Central memory CD8-positive, alpha-beta T cell (primary cell): Measurements from ENCODE around the gene OSBPL2.

Source experiments
- ATAC-seq: fragments of 150-1000 bp; cut with Tn5 transposase; replicated peaks from 2 replicates; pipeline ENCODE4 v1.10.0; 2022; ENCODE audit warnings: mild to moderate bottlenecking, moderate FRiP score, moderate number of reproducible peaks; ENCODE audit not compliant: poor library complexity, severe bottlenecking; ENCODE audit errors: extremely low read depth
- DNase-seq, 2 donors: peaks; one replicate each; pipeline ENCODE4 v3.0.0; 2021; ENCODE audit warnings: low spot score in 2 of 2
- H3K27ac Mint-ChIP-seq: one replicate; pipeline ENCODE4 v1.8.0; 2022; ENCODE audit warnings: low read depth, mild to moderate bottlenecking, moderate library complexity, mixed read lengths
- H3K27me3 Mint-ChIP-seq: one replicate; pipeline ENCODE4 v1.8.0; 2022; ENCODE audit warnings: mixed read lengths
- H3K36me3 Mint-ChIP-seq: one replicate; pipeline ENCODE4 v1.8.0; 2022; ENCODE audit warnings: mild to moderate bottlenecking, moderate library complexity, mixed read lengths; ENCODE audit not compliant: insufficient read depth
- H3K4me1 Mint-ChIP-seq: one replicate; pipeline ENCODE4 v1.8.0; 2022; ENCODE audit warnings: mixed read lengths
- H3K4me3 Mint-ChIP-seq: one replicate; pipeline ENCODE4 v1.8.0; 2022; ENCODE audit warnings: mild to moderate bottlenecking, moderate library complexity, mixed read lengths
- H3K9me3 Mint-ChIP-seq: one replicate; pipeline ENCODE4 v1.8.0; 2022; ENCODE audit warnings: mixed read lengths

Gene OSBPL2

DNA sequence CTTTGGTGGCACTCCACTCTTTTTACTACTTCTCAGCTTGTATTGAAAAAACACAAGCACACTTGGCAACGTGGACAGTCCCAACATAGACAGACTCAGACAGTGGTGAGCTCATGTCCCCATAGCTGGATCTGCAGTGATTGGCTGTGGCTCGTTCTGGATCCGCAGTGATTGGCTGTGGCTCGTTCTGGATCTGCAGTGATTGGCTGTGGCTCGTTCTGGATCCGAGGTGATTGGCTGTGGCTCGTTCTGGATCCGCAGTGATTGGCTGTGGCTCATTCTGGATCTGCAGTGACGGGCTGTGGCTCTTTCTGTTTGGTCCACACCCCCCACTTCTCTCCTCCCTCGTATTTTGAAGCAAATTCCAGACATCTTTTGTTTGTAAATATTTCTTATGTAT lies 28.0 kb downstream of the OSBPL2 start:
- no peak for ATAC-seq
- H3K4me3 Mint-ChIP-seq, result no peak overlapping the region
- no peak overlapping the region for H3K27ac Mint-ChIP-seq
- H3K36me3 Mint-ChIP-seq, result peaks cover 20% of the 10 kb centered on the region
- no peak for DNase-seq
- H3K4me1 Mint-ChIP-seq, result no peaks in the 10 kb centered on the region
- H3K27me3 Mint-ChIP-seq, result no peaks in the 10 kb centered on the region
- no peaks in the 10 kb centered on the region for H3K9me3 Mint-ChIP-seq

DNA sequence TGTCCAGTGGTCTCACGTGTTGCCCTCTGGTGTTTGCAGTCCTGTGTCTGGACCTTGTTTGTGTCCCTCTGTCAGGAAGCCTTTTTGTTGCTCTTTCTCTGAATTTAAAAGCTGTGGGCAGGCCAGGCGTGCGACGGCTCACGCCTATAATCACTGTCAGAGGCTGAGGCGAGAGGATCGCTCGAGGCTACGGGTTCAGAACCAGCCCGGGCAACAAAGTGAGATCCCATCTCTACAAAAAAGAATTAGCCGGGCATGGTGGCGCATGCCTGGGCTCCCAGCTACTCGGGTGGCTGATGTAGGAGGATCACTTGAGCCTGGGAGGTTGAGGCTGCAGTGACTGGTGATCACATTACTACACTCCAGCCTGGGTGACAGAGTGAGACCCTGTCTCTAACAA lies 28.5 kb downstream of the OSBPL2 start:
- no peaks in the 10 kb centered on the region for H3K4me1 Mint-ChIP-seq
- no peaks in the 10 kb centered on the region for H3K9me3 Mint-ChIP-seq
- no peak overlapping the region for H3K4me3 Mint-ChIP-seq
- DNase-seq, result no peak
- no peak overlapping the region for H3K27ac Mint-ChIP-seq
- no peak for ATAC-seq
- peaks cover 21% of the 10 kb centered on the region for H3K36me3 Mint-ChIP-seq
- no peaks in the 10 kb centered on the region for H3K27me3 Mint-ChIP-seq

DNA sequence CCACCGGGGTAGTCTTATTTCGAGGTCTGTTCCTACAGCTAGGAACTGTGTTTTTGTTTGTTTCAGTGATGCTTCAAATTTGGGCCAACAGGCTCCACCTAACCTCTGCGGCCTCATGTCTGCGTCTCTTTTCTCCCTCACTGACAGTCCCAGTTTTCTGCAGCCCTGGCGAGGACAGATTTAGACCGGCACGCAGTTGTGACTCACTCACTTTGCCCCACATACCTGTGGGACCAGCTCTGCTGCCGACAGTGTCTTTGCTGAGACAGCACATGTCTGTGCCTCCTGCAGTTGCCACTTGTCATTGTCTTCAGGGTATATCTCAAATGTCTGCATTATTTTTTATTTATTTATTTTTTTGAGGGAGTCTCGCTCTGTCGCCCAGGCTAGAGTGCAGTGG lies 29.2 kb downstream of the OSBPL2 start:
- ATAC-seq, result no peak
- Mint-ChIP-seq H3K4me3 (no peak overlapping the region), H3K36me3 (peaks cover 21% of the 10 kb centered on the region), H3K9me3 (no peaks in the 10 kb centered on the region), H3K27ac (no peak overlapping the region), H3K4me1 (no peaks in the 10 kb centered on the region), H3K27me3 (no peaks in the 10 kb centered on the region)
- no peak for DNase-seq

DNA sequence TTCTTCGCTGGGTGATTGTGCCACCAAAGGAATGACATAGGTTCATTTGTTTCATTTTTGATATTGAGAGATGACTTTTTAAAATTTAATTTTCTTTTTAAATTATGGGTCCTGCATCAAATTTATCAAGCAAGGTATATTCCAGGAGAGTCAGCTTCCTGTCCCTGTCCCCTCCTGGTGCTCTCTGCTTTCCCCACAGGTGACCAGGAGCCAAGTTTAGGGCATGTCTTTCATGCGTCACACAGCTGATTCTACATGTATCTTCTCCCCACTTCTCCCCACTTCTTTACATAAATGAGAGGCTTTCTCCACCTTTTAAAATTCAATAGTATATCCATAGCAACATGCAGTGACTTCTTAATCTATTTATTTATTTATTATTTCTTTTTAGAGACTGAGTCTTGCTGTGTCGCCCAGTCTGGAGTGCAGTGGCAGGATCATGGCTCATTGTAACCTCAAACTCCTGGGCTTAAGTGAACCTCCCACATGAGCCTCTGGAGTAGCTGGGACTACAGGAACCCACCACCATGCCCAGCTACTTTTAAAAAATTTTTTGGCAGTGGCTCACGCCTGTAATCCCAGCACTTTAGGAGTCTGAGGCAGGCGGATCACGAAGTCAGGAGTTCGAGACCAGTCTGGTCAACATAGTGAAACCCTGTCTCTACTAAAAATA lies 30.0 kb downstream of the OSBPL2 start:
- H3K36me3 Mint-ChIP-seq, result peaks cover 23% of the 10 kb centered on the region
- DNase-seq, result no peak

DNA sequence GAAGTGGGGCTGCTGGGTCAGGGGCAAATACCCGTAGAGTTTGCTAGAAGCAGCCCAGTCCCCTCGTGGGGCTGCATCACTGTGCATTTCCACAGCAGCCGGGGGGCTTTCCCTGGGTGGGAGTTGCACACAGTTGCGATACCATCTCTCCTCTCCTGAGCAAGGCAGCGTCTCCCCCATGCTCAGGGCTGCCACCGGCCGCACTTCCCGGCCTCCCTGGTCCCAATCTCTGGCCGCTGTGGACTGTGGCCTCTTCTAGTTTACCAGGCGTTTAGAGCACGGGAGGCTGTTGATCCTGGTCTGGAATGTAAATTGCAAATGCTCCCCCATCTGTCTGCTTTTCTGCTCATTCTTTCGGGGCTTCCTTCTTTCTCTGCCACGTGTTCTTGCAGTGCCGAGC lies 31.1 kb downstream of the OSBPL2 start:
- no peaks in the 10 kb centered on the region for H3K27me3 Mint-ChIP-seq
- no peak overlapping the region for H3K27ac Mint-ChIP-seq
- H3K4me1 Mint-ChIP-seq, result peaks cover 11% of the 10 kb centered on the region
- H3K36me3 Mint-ChIP-seq, result peaks cover 22% of the 10 kb centered on the region
- no peak overlapping the region for H3K4me3 Mint-ChIP-seq
- H3K9me3 Mint-ChIP-seq, result no peaks in the 10 kb centered on the region
- DNase-seq (no peak), ATAC-seq (no peak)

More for the DNA sequence above, 30.0 kb downstream of the OSBPL2 start:
- Mint-ChIP-seq H3K27me3 (no peaks in the 10 kb centered on the region), H3K4me3 (no peak overlapping the region), H3K4me1 (peaks cover 4% of the 10 kb centered on the region), H3K27ac (no peak overlapping the region), H3K9me3 (no peaks in the 10 kb centered on the region)
- ATAC-seq, result no peak

DNA sequence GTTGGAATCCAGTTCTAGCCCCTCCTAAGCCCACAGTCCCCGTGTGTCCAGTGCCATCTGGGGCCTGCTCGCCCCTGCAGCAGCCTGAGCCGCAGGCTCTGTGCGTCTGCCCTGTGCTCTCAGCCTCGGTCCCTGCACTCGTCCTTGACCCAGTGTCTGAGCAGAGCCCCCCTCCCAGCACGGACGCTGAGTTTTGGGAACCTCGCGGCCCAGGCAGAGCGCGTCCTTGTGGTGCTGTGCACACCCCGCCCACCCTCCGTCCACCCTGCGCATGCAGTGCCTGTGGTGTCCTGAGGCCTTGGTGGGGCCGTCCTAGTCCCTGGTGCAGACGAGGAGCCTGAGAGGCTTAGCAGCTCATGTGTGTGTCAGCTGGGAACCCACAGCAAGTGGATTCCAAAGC lies 31.6 kb downstream of the OSBPL2 start:
- Mint-ChIP-seq H3K9me3 (no peaks in the 10 kb centered on the region), H3K27ac (no peak overlapping the region), H3K4me3 (no peak overlapping the region), H3K36me3 (peaks cover 24% of the 10 kb centered on the region), H3K4me1 (peaks cover 11% of the 10 kb centered on the region), H3K27me3 (no peaks in the 10 kb centered on the region)
- no peak for ATAC-seq
- no peak for DNase-seq

DNA sequence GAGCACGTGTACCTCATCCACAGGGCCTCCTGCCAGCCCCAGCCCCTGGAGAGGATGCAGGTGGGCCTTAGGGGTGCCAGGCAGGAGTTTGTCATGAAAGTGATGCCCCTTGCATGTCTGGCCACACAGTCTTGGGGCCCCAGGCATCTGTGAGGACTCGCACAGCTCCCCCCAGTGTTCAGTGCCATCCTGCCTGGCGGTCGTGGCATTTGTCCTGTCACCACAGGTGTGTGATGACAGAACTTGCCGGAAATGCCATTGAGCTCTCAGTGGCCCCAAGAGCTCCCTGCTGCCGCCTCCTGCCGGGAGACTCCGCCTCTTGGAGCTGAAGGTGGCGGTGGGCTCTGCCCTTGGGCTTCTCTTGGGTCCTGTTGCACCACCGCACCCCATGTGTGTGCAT lies 33.9 kb downstream of the OSBPL2 start:
- H3K9me3 Mint-ChIP-seq, result no peaks in the 10 kb centered on the region
- DNase-seq (no peak), ATAC-seq (no peak)
- no peak overlapping the region for H3K4me3 Mint-ChIP-seq
- H3K27me3 Mint-ChIP-seq, result no peaks in the 10 kb centered on the region
- peaks cover 11% of the 10 kb centered on the region for H3K4me1 Mint-ChIP-seq
- H3K36me3 Mint-ChIP-seq, result peaks cover 30% of the 10 kb centered on the region
- no peak overlapping the region for H3K27ac Mint-ChIP-seq

DNA sequence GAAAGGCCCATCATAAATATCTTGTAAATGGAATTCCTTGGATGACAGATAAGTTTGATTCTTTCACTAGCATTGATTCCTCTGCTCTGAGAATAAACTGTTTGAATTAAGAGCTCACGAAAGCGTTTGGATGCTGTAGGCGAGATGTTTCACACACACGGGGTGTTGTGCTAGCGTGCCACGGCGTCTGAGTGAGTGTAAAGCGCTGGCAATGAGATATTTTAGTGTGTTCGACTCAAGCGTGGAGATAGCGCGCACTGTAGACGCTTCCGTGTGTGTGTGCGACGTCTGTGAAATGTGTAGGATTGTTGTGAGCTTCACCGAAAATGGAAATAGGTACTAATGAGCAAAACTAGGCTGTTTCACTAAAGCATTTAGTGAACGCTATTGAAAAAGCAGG lies 35.1 kb downstream of the OSBPL2 start:
- peaks cover 11% of the 10 kb centered on the region for H3K4me1 Mint-ChIP-seq
- no peak for DNase-seq
- H3K27ac Mint-ChIP-seq, result no peak overlapping the region
- no peak for ATAC-seq
- no peak overlapping the region for H3K4me3 Mint-ChIP-seq
- peaks cover 31% of the 10 kb centered on the region for H3K36me3 Mint-ChIP-seq
- no peaks in the 10 kb centered on the region for H3K27me3 Mint-ChIP-seq
- H3K9me3 Mint-ChIP-seq, result no peaks in the 10 kb centered on the region

DNA sequence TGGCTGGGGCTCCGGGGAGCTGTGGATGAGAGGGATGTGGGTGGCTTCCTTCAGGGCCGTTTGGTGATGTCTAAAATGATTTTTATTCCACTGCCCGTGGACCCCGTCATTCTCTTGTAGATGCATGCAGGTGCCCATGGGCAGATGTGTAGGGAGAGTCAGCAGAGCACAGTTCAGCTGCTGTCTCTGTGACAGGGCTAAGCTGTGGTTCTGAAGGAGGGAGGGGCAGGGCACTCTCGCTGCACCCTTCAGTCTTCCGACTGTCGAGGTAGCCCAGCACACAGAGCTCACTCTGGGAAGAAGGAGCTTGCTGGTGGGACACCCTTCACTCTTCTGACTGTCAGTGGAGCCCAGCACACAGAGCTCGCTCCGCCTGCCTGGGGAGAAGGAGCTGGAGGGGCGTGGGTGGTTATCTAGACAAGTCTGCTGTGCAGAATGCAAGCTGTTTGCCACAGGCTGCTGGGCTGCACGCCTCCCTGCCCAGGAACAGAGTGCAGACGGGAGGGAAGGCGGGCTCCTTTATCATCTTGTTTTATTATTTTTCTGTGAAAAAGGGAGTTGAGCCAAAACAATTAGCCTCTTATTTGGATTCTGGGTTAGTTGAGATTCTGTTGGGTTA lies 36.1 kb downstream of the OSBPL2 start:
- H3K4me3 Mint-ChIP-seq, result no peak overlapping the region

DNA sequence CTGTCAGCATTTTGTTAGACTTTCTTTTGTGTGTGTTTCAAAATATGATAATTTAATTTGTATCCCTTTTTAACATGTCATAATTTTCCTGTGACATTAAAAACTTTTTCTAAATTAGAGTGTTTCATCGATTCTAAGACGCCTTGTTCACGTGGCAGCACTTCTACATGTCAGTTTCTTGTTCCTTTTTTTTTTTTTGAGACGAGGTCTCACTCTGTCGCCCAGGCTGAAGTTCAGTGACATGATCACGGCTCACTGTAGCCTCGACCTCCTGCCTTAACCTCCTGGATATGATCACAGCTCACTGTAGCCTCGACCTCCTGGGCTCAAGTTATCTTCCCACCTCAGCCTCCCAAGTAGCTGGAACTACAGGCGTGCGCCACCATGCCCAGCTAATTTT lies 36.9 kb downstream of the OSBPL2 start:
- no peaks in the 10 kb centered on the region for H3K27me3 Mint-ChIP-seq
- peaks cover 11% of the 10 kb centered on the region for H3K4me1 Mint-ChIP-seq
- H3K9me3 Mint-ChIP-seq, result no peaks in the 10 kb centered on the region
- H3K27ac Mint-ChIP-seq, result no peak overlapping the region
- H3K36me3 Mint-ChIP-seq, result peaks cover 40% of the 10 kb centered on the region
- no peak for ATAC-seq
- no peak overlapping the region for H3K4me3 Mint-ChIP-seq
- no peak for DNase-seq

More for the DNA sequence above, 36.1 kb downstream of the OSBPL2 start:
- H3K27ac Mint-ChIP-seq, result no peak overlapping the region
- peaks cover 36% of the 10 kb centered on the region for H3K36me3 Mint-ChIP-seq
- ATAC-seq (no peak), DNase-seq (no peak)
- no peaks in the 10 kb centered on the region for H3K27me3 Mint-ChIP-seq
- H3K4me1 Mint-ChIP-seq, result peaks cover 11% of the 10 kb centered on the region
- no peaks in the 10 kb centered on the region for H3K9me3 Mint-ChIP-seq

DNA sequence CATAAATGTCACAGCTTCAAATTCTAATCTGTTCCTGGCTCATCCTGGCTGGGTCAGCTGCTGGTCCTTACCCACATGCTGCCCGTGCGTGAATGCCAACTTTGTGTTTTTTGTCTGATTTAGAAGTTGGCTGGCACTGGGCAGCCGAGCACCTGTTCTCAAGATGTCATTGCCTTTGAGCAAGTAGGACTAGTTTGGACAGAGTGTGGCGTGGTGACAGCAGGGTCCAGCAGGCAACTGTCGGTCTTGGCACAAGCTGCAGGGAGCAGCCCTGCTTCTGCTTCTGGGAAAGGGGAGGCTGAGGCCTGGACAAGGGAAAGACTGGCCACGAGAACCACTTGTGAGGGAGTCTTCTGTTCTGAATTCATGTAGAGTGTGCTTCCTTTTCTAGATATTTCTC lies 38.1 kb downstream of the OSBPL2 start:
- Mint-ChIP-seq H3K4me3 (no peak overlapping the region), H3K27me3 (no peaks in the 10 kb centered on the region), H3K9me3 (no peaks in the 10 kb centered on the region), H3K36me3 (peaks cover 43% of the 10 kb centered on the region), H3K27ac (no peak overlapping the region), H3K4me1 (peaks cover 11% of the 10 kb centered on the region)
- DNase-seq (no peak), ATAC-seq (no peak)

DNA sequence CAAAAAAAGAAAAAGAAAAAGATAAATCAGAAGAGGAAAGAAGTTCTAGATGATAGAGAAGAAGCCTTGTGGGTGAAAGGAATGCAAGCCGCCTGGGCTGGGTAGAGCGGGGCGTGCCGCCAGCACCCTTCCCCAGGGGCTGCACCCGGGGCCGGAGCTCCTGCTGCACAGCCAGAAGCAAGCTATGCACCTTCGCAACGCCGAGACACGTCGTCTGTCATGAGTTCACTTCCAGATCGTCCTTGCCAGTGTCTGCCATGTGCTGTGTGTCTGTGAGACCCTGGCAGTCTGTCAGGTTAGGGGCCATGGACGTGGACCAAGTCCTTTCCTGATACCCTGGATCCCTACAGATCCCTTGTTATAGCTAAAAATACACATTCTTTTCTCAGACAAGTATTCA lies 38.9 kb downstream of the OSBPL2 start:
- Mint-ChIP-seq H3K27ac (no peak overlapping the region), H3K9me3 (no peaks in the 10 kb centered on the region), H3K36me3 (peaks cover 48% of the 10 kb centered on the region), H3K4me1 (peaks cover 11% of the 10 kb centered on the region), H3K27me3 (no peaks in the 10 kb centered on the region), H3K4me3 (no peak overlapping the region)
- ATAC-seq (no peak), DNase-seq (no peak)

DNA sequence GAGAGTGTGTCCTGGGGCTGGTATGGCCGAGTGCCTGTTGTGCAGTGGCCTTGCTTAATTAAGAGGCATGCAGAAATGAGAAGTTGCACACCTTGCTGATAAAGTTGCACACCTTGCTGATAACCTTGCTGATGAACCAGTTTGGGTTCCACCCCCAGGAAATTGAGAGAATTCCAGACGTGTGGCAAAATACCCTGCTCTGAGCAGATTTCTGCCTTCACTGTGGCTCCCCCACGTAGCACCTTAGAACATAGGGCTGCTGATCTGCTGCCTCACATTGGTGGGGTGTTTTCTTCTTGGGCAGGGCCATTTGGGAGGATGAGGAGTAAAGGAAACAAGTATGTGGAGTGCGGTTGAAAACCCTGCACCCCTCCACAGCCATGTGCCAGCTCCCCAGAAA lies 42.0 kb downstream of the OSBPL2 start:
- H3K9me3 Mint-ChIP-seq, result no peaks in the 10 kb centered on the region
- DNase-seq, result no peak
- H3K27me3 Mint-ChIP-seq, result no peaks in the 10 kb centered on the region
- H3K36me3 Mint-ChIP-seq, result peaks cover 46% of the 10 kb centered on the region
- H3K27ac Mint-ChIP-seq, result no peak overlapping the region
- ATAC-seq, result no peak
- no peak overlapping the region for H3K4me3 Mint-ChIP-seq
- no peaks in the 10 kb centered on the region for H3K4me1 Mint-ChIP-seq
